Neural cell (in vitro differentiated cells): ENCODE measurements around the gene TULP4. TPM values are rescaled to one million over a fixed set of nuclear protein-coding genes. Genes with fewer than 3 reads are reported as not detected.

Experiments used
- H2AFZ ChIP-seq: fragments of 200-600, 300-800 bp; sonication (generic), shearing (Covaris generic); 2 replicates; pipeline ENCODE4 v1.6.0; 2014; ENCODE audit warnings: low read depth, mild to moderate bottlenecking, antibody characterized with exemption, low read length, moderate library complexity
- H3F3A ChIP-seq: fragments of 200-600 bp; shearing (Covaris generic); 2 replicates; pipeline ENCODE4 v1.6.1; 2016; ENCODE audit warnings: mild to moderate bottlenecking, moderate library complexity, mixed read lengths, antibody characterized with exemption, low read length; ENCODE audit not compliant: insufficient read depth, poor library complexity, severe bottlenecking
- H3K27ac ChIP-seq: fragments of 200-600, 300-800 bp; sonication (generic), shearing (Covaris generic); 2 replicates; pipeline ENCODE4 v1.5.1; 2014; ENCODE audit warnings: mild to moderate bottlenecking, low read length, moderate library complexity
- H3K27me3 ChIP-seq: fragments of 300-800, 200-600 bp; sonication (generic), shearing (Covaris generic); 2 replicates; pipeline ENCODE4 v1.6.0; 2014; ENCODE audit warnings: mild to moderate bottlenecking, low read depth, low read length, moderate library complexity; ENCODE audit not compliant: insufficient read depth
- H3K36me3 ChIP-seq: fragments of 300-800, 200-600 bp; sonication (generic), shearing (Covaris generic); 2 replicates; pipeline ENCODE4 v1.5.1; 2014; ENCODE audit warnings: mild to moderate bottlenecking, antibody characterized with exemption, low read length, moderate library complexity; ENCODE audit not compliant: insufficient read depth
- H3K4me2 ChIP-seq: fragments of 300-800, 200-600 bp; sonication (generic), shearing (Covaris generic); 2 replicates; pipeline ENCODE4 v1.6.0; 2014; ENCODE audit warnings: mild to moderate bottlenecking, low read length
- H3K4me3 ChIP-seq: fragments of 300-800, 200-600 bp; sonication (generic), shearing (Covaris generic); 2 replicates; pipeline ENCODE4 v1.5.1; 2014; ENCODE audit warnings: mild to moderate bottlenecking, low read length, moderate library complexity
- H3K79me2 ChIP-seq: fragments of 200-600 bp; shearing (Covaris generic); replicated peaks from 2 replicates; pipeline ENCODE4 v1.6.0; 2014; ENCODE audit warnings: mild to moderate bottlenecking, low read length, moderate library complexity; ENCODE audit not compliant: insufficient read depth
- H3K9ac ChIP-seq: fragments of 300-800, 200-600 bp; sonication (generic), shearing (Covaris generic); 2 replicates; pipeline ENCODE4 v1.6.1; 2016; ENCODE audit warnings: mild to moderate bottlenecking, low read length, mixed read lengths
- H3K9me2 ChIP-seq: fragments of 200-600 bp; shearing (Covaris generic); 2 replicates; pipeline ENCODE4 v1.6.1; 2016; ENCODE audit warnings: mild to moderate bottlenecking, low read length, mixed read lengths; ENCODE audit not compliant: insufficient read depth
- H3K9me3 ChIP-seq: fragments of 200-600, 300-800 bp; sonication (generic), shearing (Covaris generic); 2 replicates; pipeline ENCODE4 v1.6.1; 2016; ENCODE audit warnings: mild to moderate bottlenecking, mixed run types, low read length, moderate library complexity, mixed read lengths
- H4K20me1 ChIP-seq: fragments of 200-600 bp; shearing (Covaris generic); 2 replicates; pipeline ENCODE4 v1.6.1; 2016; ENCODE audit warnings: mild to moderate bottlenecking, mixed run types; ENCODE audit not compliant: insufficient read depth
- CTCF ChIP-seq: fragments of 450-650 bp; IDR thresholded peaks from 2 replicates; pipeline ENCODE4 v1.5.1; 2014; ENCODE audit warnings: antibody characterized with exemption, mild to moderate bottlenecking, moderate library complexity; ENCODE audit not compliant: poor library complexity, severe bottlenecking
- EP300 ChIP-seq: fragments of 450-650 bp; conservative IDR thresholded peaks from 2 replicates; pipeline ENCODE4 v1.6.1; 2014; ENCODE audit warnings: antibody characterized with exemption, mild to moderate bottlenecking, moderate library complexity; ENCODE audit not compliant: poor library complexity, severe bottlenecking
- EZH2 ChIP-seq: fragments of 200-600, 300-800 bp; shearing (Covaris generic), sonication (generic); IDR thresholded peaks from 2 replicates; pipeline ENCODE4 v1.6.1; 2014; ENCODE audit warnings: antibody characterized with exemption, low read length, borderline replicate concordance, mild to moderate bottlenecking; ENCODE audit not compliant: insufficient read depth, poor library complexity, severe bottlenecking
- MXI1 ChIP-seq: fragments of 450-650 bp; conservative IDR thresholded peaks from 2 replicates; pipeline ENCODE4 v1.6.1; 2014; ENCODE audit warnings: antibody characterized with exemption, mild to moderate bottlenecking; ENCODE audit not compliant: poor library complexity, severe bottlenecking
- POLR2AphosphoS5 ChIP-seq: IDR thresholded peaks from 2 replicates; pipeline ENCODE4 v1.6.1; 2012
- RAD21 ChIP-seq: fragments of 450-650 bp; conservative IDR thresholded peaks from 2 replicates; pipeline ENCODE4 v1.6.1; 2014; ENCODE audit warnings: antibody characterized with exemption, mild to moderate bottlenecking, moderate library complexity
- REST ChIP-seq: IDR thresholded peaks from 2 replicates; pipeline ENCODE4 v1.6.1; 2012; ENCODE audit warnings: borderline replicate concordance
- SMC3 ChIP-seq: fragments of 450-650 bp; conservative IDR thresholded peaks from 2 replicates; pipeline ENCODE4 v1.6.1; 2014; ENCODE audit warnings: antibody characterized with exemption, mild to moderate bottlenecking, moderate library complexity; ENCODE audit not compliant: poor library complexity
- TAF1 ChIP-seq: IDR thresholded peaks from 2 replicates; pipeline ENCODE4 v1.6.1; 2012; ENCODE audit warnings: low read depth
- polyA plus RNA-seq: library from polyadenylated mRNA; depleted of rRNA; stranded (reverse); fragments of >200 nt; gene quantifications from 2 replicates; pipeline ENCODE4 v1.2.3, GENCODE V29; 2014

The TULP4 gene
- polyA plus RNA-seq, 1 donor from 2014 or later = 30.6 TPM

- Histone ChIP-seq H2AFZ (no peak overlapping the region), H3K27me3 (no peaks in the 10 kb centered on the region), H3K4me2 (no peak overlapping the region), H4K20me1 (no peaks in the 10 kb centered on the region), H3K9ac (no peak overlapping the region), H3K4me3 (no peak overlapping the region), H3K79me2 (peaks cover 24% of the 10 kb centered on the region), H3K36me3 (no peaks in the 10 kb centered on the region), H3K9me3 (no peaks in the 10 kb centered on the region), H3K9me2 (no peaks in the 10 kb centered on the region), H3K27ac (no peak overlapping the region), H3F3A (no peaks in the 10 kb centered on the region)
- TF ChIP-seq REST (no peak), EP300 (no peak), MXI1 (no peak), TAF1 (no peak), EZH2 (no peak), CTCF (no peak), POLR2AphosphoS5 (no peak), SMC3 (no peak), RAD21 (no peak)
These were observed 25.9 kb upstream of the TULP4 start for GRCh38 chr6:158286413-158286812.

- TF ChIP-seq POLR2AphosphoS5 = no peak
- TF ChIP-seq SMC3 = no peak
- no peak for TF ChIP-seq RAD21
- H3K79me2 ChIP-seq = peaks cover 24% of the 10 kb centered on the region
- H3K4me2 ChIP-seq = no peak overlapping the region
- no peaks in the 10 kb centered on the region for H3K36me3 ChIP-seq
- no peak overlapping the region for H2AFZ ChIP-seq
- H3K27ac ChIP-seq = no peak overlapping the region
- H3K4me3 ChIP-seq = no peak overlapping the region
- no peaks in the 10 kb centered on the region for H3F3A ChIP-seq
- H3K9me2 ChIP-seq = no peaks in the 10 kb centered on the region
- no peaks in the 10 kb centered on the region for H4K20me1 ChIP-seq
- H3K9me3 ChIP-seq = no peaks in the 10 kb centered on the region
- H3K9ac ChIP-seq = no peak overlapping the region
- no peaks in the 10 kb centered on the region for H3K27me3 ChIP-seq
These were observed 25.2 kb upstream of the TULP4 start for GRCh38 chr6:158287047-158287446.

- Histone ChIP-seq H3K4me2 (no peak overlapping the region), H3K9me3 (no peaks in the 10 kb centered on the region), H3F3A (no peaks in the 10 kb centered on the region), H3K4me3 (no peak overlapping the region), H3K79me2 (peaks cover 21% of the 10 kb centered on the region), H3K36me3 (peaks cover 11% of the 10 kb centered on the region), H3K27ac (no peak overlapping the region), H4K20me1 (no peaks in the 10 kb centered on the region), H3K27me3 (no peaks in the 10 kb centered on the region), H2AFZ (no peak overlapping the region), H3K9ac (no peak overlapping the region), H3K9me2 (no peaks in the 10 kb centered on the region)
- no peak for TF ChIP-seq POLR2AphosphoS5
- TF ChIP-seq CTCF = no peak
- no peak for TF ChIP-seq EP300
- no peak for TF ChIP-seq MXI1
- TF ChIP-seq TAF1 = no peak
- no peak for TF ChIP-seq RAD21
- TF ChIP-seq EZH2 = no peak
- no peak for TF ChIP-seq SMC3
- TF ChIP-seq REST = no peak
These were observed 22.2 kb upstream of the TULP4 start for GRCh38 chr6:158290040-158290439.
